HG02610 (cell line): ENCODE results near the gene HIKESHI.
"Not testable (repeated sequence)": the region's sequence is repeated elsewhere in the genome, so short reads cannot be mapped to it uniquely, and the experiment has no call there.

Source experiments
- ATAC-seq: cut with Tn5 transposase; IDR thresholded peaks from one replicate; pipeline ENCODE4 v1.9.1; 2021; ENCODE audit warnings: mild to moderate bottlenecking, moderate library complexity; ENCODE audit not compliant: unreplicated experiment

Gene HIKESHI

GRCh38 chr11:86292912-86293616, 9.0 kb upstream of the HIKESHI start:
- peak; percentile 77 for ATAC-seq

GRCh38 chr11:86294026-86294425, 8.0 kb upstream of the HIKESHI start:
- no peak for ATAC-seq

GRCh38 chr11:86301742-86302091, 323 bp upstream of the HIKESHI start:
- no peak for ATAC-seq

GRCh38 chr11:86303257-86303656, 1.2 kb downstream of the HIKESHI start:
- ATAC-seq, result no peak

- ATAC-seq, result not testable (repeated sequence)
Measured at GRCh38 chr11:86308710-86309109, 6.7 kb downstream of the HIKESHI start.

GRCh38 chr11:86313793-86314192, 11.8 kb downstream of the HIKESHI start:
- no peak for ATAC-seq

GRCh38 chr11:86314636-86315035, 12.6 kb downstream of the HIKESHI start:
- no peak for ATAC-seq

- no peak for ATAC-seq
Measured at GRCh38 chr11:86335131-86335767, 33.2 kb downstream of the HIKESHI start.

GRCh38 chr11:86337227-86337626, 35.2 kb downstream of the HIKESHI start:
- ATAC-seq, result no peak

GRCh38 chr11:86341382-86341781, 39.3 kb downstream of the HIKESHI start:
- no peak for ATAC-seq

- ATAC-seq, result no peak
Measured at GRCh38 chr11:86346513-86346912, 44.5 kb downstream of the HIKESHI start.

- ATAC-seq, result no peak
Measured at GRCh38 chr11:86355256-86355655, 53.2 kb downstream of the HIKESHI start.

- not testable (repeated sequence) for ATAC-seq
Measured at GRCh38 chr11:86357412-86357811, 55.4 kb downstream of the HIKESHI start.

GRCh38 chr11:86358720-86359119, 56.7 kb downstream of the HIKESHI start:
- no peak for ATAC-seq

- ATAC-seq, result no peak
Measured at GRCh38 chr11:86360775-86361395, 58.8 kb downstream of the HIKESHI start.

GRCh38 chr11:86363424-86363823, 61.4 kb downstream of the HIKESHI start:
- ATAC-seq, result no peak

GRCh38 chr11:86365546-86365945, 63.5 kb downstream of the HIKESHI start:
- no peak for ATAC-seq

GRCh38 chr11:86369668-86370067, 67.6 kb downstream of the HIKESHI start:
- no peak for ATAC-seq

- no peak for ATAC-seq
Measured at GRCh38 chr11:86370171-86370570, 68.1 kb downstream of the HIKESHI start.

GRCh38 chr11:86370922-86371594, 69.0 kb downstream of the HIKESHI start:
- no peak for ATAC-seq

GRCh38 chr11:86372041-86372440, 70.0 kb downstream of the HIKESHI start:
- ATAC-seq, result no peak

GRCh38 chr11:86372586-86372985, 70.5 kb downstream of the HIKESHI start:
- no peak for ATAC-seq
